GM18907 (cell line): ENCODE data around the gene LAMA2.

ENCODE experiments used
- ATAC-seq: cut with Tn5 transposase; IDR thresholded peaks from one replicate; pipeline ENCODE4 v1.9.1; 2021; ENCODE audit warnings: mild to moderate bottlenecking, moderate library complexity; ENCODE audit not compliant: unreplicated experiment

LAMA2 gene

DNA sequence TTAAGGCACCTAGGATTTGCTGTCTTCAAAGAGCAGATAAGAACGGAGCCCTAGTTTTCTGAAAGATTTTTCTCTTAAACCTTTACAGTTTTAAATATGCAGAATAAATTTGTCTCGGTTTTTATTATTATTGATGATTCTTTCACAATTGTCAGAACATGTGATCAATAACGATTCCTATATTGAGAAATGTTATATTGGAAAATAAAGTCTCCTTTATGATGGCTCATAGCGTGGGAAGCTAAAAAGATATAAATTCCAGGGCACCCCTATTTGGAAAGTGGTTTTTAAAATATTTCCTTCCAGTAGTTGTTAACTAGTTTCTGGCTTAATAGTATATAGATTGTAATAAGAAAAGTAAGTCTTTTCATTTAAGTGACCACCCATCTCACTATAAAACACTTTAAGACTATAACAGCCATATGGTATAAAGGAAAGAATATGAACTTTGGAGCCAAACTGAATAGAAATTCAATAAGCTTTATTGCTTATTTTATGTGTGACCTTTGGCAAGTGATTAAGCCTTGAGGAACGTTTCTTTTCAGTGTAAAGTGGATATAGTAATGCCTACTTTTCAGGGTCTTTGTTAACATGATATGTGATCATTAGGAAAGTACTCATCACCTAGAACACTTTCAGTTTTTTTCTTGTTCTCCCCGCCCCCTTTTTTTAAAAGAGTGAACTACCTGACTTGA is 369.6 kb downstream of the LAMA2 start:
- ATAC-seq, result no peak

DNA sequence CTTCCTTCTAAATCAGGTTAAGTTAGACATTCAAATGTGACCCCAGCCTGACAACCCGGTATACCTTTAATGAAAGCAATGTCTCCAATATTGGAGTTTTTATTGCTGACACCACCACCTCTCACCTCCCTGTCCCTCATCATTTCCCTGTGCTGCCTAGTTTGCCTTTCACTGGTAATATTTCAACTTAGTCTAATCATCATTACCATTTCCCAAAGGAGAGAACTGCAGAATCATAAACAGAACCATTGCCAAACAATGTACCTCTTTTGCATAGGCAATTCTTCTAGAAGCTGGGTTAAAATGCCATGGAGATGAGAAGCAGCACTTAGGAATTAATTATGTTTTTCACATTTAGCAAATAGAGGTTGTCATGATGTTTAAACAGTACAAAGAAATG is 370.3 kb downstream of the LAMA2 start:
- ATAC-seq, result no peak

- no peak for ATAC-seq
Observed at GRCh38 chr6:129253727-129254126, 370.8 kb downstream of the LAMA2 start.

GRCh38 chr6:129257196-129257595 is 374.3 kb downstream of the LAMA2 start:
- ATAC-seq, result no peak

GRCh38 chr6:129262661-129263060 is 379.7 kb downstream of the LAMA2 start:
- no peak for ATAC-seq

DNA sequence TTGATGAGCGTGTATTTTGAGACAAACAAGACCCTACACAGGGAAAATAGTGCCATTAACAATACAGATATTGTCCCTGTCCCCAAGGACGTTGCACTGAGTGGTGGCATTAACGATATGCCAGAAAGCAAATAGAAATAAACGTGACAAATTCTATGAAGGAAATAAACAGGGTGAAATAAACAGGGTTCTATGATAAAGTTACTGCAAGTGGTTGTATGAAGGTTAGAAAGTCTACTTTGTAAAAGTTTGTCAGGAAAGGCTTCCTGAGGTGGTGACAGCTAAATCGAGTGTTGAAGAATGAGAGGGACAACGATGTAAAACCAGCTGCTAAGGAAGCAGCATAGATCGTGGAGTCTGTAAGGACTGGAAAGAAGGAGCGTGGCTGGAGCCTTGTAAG is 380.2 kb downstream of the LAMA2 start:
- no peak for ATAC-seq

GRCh38 chr6:129264480-129265045 is 381.6 kb downstream of the LAMA2 start:
- no peak for ATAC-seq

DNA sequence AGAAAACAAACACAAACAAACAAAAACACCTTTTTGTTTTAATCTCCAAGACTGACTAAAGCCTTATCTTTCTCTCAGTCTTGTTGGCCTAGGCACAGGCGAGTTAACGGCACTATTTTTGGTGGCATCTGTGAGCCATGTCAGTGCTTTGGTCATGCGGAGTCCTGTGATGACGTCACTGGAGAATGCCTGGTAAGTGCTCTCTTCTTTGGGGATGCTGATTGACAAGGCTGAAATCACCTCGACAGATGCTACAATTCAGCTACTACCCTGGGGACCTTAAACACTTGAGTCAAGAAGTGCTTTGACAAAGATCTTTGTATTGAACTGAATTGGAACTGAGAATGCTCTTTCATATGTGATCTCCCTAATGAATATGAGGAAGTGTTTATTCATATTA is 384.1 kb downstream of the LAMA2 start:
- no peak for ATAC-seq

GRCh38 chr6:129269076-129269475 is 386.1 kb downstream of the LAMA2 start:
- ATAC-seq, result no peak

GRCh38 chr6:129269891-129270290 is 387.0 kb downstream of the LAMA2 start:
- no peak for ATAC-seq

- no peak for ATAC-seq
Observed at GRCh38 chr6:129270450-129270849, 387.5 kb downstream of the LAMA2 start.

- no peak for ATAC-seq
Observed at GRCh38 chr6:129273161-129273560, 390.2 kb downstream of the LAMA2 start.

DNA sequence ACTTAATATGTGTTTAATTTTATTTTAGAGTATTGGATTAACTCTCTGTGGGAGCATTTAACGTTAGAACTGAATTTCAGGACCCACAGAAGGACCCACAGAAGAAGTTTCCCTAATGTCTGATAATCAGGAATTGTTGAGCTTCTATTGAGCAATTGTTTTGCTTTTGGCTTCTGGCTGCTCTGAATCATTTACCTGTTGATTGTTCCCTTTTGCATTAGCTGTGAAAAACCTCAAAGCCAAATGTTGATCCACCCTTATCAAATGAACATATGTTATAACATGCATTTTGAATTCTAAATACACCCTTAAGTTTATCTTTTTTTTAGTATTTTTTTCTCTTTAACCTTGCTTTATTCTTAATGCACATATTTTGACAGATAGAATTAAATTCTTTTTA is 393.5 kb downstream of the LAMA2 start:
- no peak for ATAC-seq

DNA sequence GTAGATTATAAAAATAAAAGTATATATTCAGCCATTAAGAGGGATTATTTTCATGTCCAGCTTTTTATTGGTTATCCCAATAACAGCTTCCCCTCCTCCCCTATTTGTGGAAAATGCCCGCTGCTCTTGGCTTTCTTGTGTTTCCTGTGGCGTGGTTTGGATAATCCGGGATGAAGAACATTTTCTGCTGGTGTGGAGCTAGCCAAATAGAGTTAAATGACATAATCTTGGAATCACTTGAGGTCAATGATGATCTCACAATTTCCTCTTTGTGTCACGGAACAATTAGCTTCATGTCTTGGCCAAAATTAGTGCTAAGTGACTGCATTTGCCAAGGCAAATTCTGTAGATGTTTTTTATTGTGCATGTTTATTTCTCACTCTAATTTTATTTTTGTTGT is 394.0 kb downstream of the LAMA2 start:
- ATAC-seq, result no peak

DNA sequence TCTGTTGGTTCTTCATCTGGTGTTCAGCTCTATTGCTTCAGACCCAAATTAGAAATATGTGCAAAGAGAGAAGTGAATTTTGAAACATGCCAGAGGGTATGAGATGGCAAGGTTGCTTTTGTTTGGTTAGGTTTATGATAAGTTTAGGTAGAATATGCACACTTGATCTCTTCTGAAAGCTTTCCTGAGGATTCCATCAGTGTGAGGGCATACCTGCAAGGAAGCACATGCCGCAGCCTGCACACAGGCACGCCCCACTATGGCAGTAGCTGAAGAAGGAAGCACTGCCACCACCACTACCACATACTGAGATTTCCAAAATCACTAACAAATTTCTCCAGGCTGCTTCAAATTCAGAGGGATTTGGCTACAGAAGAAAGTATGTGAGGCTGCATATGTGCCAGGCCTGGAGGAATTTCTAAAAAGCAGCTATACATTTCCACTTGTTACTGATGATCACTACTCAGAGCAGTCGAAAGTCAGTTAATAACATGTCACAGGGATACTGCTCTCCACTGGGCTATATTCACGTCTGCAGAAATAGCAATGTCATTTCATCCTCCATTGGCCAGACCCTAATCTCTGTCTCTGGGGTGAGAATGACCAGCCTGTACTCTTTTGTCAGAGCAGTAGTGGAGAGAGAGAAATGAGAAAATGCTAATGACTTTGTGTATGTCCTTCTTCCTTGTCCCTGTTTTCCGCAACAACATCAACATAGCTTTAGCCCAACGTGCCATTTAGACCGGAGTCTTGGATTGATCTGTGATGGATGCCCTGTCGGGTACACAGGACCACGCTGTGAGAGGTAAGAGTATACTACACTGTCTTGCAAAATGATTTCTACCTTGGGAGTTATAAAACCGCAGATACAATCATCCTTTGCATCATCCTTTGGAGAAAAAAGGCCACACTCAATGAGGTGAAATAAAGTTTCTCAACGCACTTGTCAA is 396.7 kb downstream of the LAMA2 start:
- ATAC-seq, result no peak

DNA sequence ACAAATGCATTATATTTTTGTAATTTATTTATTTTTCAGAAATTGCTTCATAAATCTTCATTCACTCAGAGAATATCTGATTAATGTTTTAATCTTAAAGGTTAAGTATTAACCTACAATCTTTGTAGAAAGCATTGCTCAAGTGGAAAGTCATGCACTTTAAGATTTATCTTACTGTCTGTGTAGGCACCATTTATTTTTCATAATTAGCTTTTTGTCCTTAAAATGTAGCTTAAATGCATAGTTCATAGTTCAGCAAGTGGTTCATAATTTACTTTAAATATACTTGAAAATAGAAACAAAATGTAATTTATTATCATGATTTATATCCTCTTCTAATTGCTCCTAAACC is 397.3 kb downstream of the LAMA2 start:
- ATAC-seq, result no peak

DNA sequence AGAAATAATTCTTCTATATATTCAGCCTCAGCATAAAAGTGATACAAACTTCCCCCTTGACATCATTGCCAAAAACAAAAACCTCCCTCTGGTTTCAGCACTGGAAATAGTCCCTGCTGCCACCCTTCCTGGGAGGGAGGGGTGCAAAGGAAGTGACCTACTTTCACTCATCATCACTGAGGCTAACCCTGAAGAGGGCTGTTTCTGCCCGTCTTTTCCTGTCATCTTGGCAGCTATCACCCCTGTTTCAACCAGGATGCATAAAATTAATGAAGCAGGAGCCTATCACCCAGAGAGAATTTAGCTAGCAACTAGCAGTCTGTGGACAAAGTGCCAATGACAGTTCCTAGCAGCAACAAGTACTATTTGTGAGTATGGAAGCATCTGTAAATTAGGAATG is 397.8 kb downstream of the LAMA2 start:
- peak; percentile 56 for ATAC-seq

GRCh38 chr6:129281168-129281796 is 398.3 kb downstream of the LAMA2 start:
- no peak for ATAC-seq

- ATAC-seq, result no peak
Observed at GRCh38 chr6:129282019-129282418, 399.1 kb downstream of the LAMA2 start.

DNA sequence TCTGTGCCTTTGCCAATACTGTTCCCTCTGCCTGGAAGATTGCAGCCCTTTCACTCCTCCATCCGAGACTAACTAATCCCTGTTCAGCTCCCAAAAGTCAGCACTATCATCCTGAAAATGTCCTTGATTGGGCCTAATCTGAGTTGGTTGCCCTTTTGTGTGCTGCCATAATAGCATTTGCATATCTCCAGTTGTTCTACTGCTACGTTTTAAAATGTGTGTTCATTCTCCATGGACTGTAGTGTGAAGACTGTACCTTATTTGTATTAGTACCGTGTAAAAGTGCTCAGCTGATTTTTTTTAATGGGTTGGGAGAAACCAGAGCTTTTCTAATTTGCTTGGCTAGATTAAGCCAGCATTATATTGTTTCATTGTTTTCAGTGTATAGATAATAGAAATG is 401.3 kb downstream of the LAMA2 start:
- no peak for ATAC-seq
